H1 (cell line): ENCODE data around the gene FHAD1.

ENCODE experiments used
- CHD1 ChIP-seq: IDR thresholded peaks from 2 replicates; pipeline ENCODE4 v1.6.1; 2012; ENCODE audit warnings: low read depth, low read length, improper control_type of control experiment
- CREB1 ChIP-seq: IDR thresholded peaks from 2 replicates; pipeline ENCODE4 v1.6.1; 2012; ENCODE audit warnings: inconsistent platforms
- EGR1 ChIP-seq: IDR thresholded peaks from 2 replicates; pipeline ENCODE4 v1.6.1; 2011; ENCODE audit warnings: low read depth, low read length, borderline replicate concordance
- EP300 ChIP-seq, 2 experiments: IDR thresholded peaks; 1 replicate in 1 of 2; 2 replicates in 1 of 2; pipeline ENCODE4 v1.6.1; 2011 to 2012; ENCODE audit warnings: low read depth in 2 of 2, low read length in 2 of 2, mild to moderate bottlenecking in 2 of 2, borderline replicate concordance in 1 of 2, inconsistent platforms in 1 of 2, moderate library complexity in 1 of 2
- GTF2F1 ChIP-seq: IDR thresholded peaks from 2 replicates; pipeline ENCODE4 v1.6.1; 2012; ENCODE audit warnings: low read depth, low read length, improper control_type of control experiment, borderline replicate concordance
- POLR2AphosphoS5 ChIP-seq: IDR thresholded peaks from 2 replicates; pipeline ENCODE4 v1.6.1; 2011; ENCODE audit warnings: low read depth, low read length
- SRF ChIP-seq: IDR thresholded peaks from 2 replicates; pipeline ENCODE4 v1.6.1; 2011; ENCODE audit warnings: mild to moderate bottlenecking, low read depth, low read length, moderate library complexity
- TF ChIP-seq, protein P1 (sequence below), 3 experiments: IDR thresholded peaks; 1 replicate in 2 of 3; 2 replicates in 1 of 3; pipeline versions ENCODE4 v1.5.1 to v1.6.1; 2011; ENCODE audit warnings: low read length in 3 of 3, mild to moderate bottlenecking in 3 of 3, inconsistent platforms in 2 of 3, low read depth in 1 of 3, moderate library complexity in 1 of 3; ENCODE audit not compliant: insufficient read depth in 1 of 3; ENCODE audit errors: control extremely low read depth in 1 of 3

GRCh38 chr1:15337656-15338402 lies 90.8 kb downstream of the FHAD1 start:
- TF ChIP-seq EGR1, result no peak
- TF ChIP-seq, protein P1, sequence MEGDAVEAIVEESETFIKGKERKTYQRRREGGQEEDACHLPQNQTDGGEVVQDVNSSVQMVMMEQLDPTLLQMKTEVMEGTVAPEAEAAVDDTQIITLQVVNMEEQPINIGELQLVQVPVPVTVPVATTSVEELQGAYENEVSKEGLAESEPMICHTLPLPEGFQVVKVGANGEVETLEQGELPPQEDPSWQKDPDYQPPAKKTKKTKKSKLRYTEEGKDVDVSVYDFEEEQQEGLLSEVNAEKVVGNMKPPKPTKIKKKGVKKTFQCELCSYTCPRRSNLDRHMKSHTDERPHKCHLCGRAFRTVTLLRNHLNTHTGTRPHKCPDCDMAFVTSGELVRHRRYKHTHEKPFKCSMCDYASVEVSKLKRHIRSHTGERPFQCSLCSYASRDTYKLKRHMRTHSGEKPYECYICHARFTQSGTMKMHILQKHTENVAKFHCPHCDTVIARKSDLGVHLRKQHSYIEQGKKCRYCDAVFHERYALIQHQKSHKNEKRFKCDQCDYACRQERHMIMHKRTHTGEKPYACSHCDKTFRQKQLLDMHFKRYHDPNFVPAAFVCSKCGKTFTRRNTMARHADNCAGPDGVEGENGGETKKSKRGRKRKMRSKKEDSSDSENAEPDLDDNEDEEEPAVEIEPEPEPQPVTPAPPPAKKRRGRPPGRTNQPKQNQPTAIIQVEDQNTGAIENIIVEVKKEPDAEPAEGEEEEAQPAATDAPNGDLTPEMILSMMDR (IDR thresholded peaks at IDR 0.05; ENCODE audit: control extremely low read depth in 1 of 3, insufficient read depth in 1 of 3, low read depth in 1 of 3, low read length in 3 of 3), result no peak
- no peak for TF ChIP-seq CHD1
- no peak for TF ChIP-seq CREB1
- TF ChIP-seq GTF2F1, result no peak
- no peak for TF ChIP-seq SRF
- no peak for TF ChIP-seq POLR2AphosphoS5
- TF ChIP-seq EP300 (IDR thresholded peaks at IDR 0.05; ENCODE audit: borderline replicate concordance in 1 of 2, low read depth in 2 of 2, low read length in 2 of 2), result no peak
